Left colon (tissue), 2 donors: ENCODE data around the gene SRSF3. TPM values are rescaled to one million over a fixed set of nuclear protein-coding genes. Genes with fewer than 3 reads are reported as not detected.
"Not testable (repeated sequence)": the region's sequence is repeated elsewhere in the genome, so short reads cannot be mapped to it uniquely, and the experiment has no call there.

ENCODE experiments used
- ATAC-seq: fragments of 200-7000 bp; cut with Tn5 transposase; one replicate; pipeline ENCODE4 v1.9.1; 2020; ENCODE audit warnings: mild to moderate bottlenecking, moderate library complexity
- DNase-seq, 2 donors: peaks; one replicate each; pipeline ENCODE4 v3.0.0-alpha.2; 2020
- intact Hi-C, 2 donors: fragments of 100-400 bp; cut with DNase I in 1 of 2; cut with micrococcal nuclease in 1 of 2; formaldehyde crosslinking; loops; one replicate each; pipeline versions ENCODE4 v1.11.2 to v1.14.0; 2022; cut with DNase I, micrococcal nuclease
- total RNA-seq, 2 donors: library from RNA; stranded (reverse); fragmentation: NEBNext Ultra II Directional; extraction: Animal tissue kit (Norgen Biotek cat#: 25700); gene quantifications; one replicate each; pipeline ENCODE4 v1.2.1, GENCODE V29; 2021
- donor health status: DM: no; HTN: no; CAD: no.
- donor health status: DM: yes; HTN: yes; CAD: no.

Gene SRSF3
- total RNA-seq, 2 donors from 2014 or later, result 178 to 242 TPM

DNA sequence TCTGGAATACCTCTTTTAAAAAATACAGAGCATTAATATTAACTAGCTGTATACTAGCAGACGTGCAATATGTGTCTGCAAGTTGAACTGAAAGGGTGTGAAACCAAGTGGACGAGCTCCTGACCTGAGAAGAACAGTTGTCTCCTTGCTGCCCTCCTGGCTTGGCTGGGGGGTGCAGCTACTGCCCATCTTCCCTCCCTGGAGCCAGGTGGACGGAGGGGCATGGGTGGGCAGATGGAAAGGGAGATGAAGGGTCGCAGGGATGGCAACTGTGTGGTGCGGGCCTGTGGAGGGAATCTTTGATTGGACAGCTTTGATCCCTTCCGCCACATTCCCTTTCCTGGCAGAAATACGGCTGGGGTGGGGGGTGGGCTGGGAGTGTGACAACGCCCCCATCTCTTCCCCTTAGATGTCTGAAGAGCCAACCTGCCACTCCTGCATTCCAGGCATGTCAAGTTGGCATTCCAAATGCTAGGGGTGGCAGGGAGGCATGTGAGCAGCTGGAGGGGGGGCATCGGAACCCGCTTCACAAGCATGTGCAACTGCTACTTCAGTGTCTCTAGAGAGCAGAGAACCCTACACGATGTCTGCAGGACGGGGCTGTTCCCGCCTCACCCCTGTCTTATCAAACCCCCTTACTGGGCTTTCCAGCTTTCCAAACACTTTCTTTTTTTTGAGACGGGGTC is 37.3 kb downstream of the SRSF3 start:
- intact Hi-C loops, result no loop called here
- ATAC-seq, result no peak

DNA sequence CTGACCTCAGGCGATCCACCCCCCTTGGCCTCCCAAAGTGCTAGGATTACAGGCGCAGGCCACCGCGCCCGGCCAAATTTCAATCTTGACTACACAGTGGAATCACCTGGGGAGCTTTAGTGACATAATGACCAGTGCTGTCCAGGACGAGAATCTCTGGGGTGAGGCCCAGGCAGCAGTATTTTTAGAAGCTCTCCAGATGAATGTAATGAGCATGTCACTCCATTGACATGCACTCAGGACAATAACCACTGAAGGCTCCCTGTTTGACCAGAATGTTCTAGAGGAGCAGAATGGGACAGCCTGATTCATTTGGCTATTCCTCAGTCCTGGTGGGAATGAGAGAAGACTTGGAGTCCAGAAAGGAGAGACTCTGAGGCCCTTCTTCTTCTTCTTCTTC is 39.2 kb downstream of the SRSF3 start:
- intact Hi-C loops, result no loop called here
- DNase-seq (no peak), ATAC-seq (peak; percentile 14)

More for the DNA sequence above, 37.3 kb downstream of the SRSF3 start:
- no peak for DNase-seq

DNA sequence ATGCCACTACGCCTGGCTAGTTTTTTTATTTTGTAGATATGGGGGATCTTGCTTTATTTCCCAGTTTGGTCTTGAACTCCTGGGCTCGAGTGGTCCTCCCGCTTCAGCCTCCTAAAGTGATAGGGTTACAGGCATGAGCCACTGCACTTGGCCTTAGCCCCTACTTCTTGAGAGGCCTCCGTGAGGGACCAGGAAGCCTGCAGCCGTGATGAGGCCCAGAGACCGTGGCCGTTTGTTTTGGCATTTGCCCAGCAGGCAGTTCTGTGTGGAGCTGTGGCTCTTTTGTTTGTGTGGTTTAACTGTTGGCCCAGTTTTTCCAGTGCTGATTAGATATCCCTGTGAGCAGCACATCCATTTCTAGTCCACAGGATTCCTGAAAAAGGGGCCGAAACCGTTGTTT is 39.8 kb downstream of the SRSF3 start:
- intact Hi-C loops, result no loop called here
- ATAC-seq (peak; percentile 89), DNase-seq (peak; percentile 74 to 77)

DNA sequence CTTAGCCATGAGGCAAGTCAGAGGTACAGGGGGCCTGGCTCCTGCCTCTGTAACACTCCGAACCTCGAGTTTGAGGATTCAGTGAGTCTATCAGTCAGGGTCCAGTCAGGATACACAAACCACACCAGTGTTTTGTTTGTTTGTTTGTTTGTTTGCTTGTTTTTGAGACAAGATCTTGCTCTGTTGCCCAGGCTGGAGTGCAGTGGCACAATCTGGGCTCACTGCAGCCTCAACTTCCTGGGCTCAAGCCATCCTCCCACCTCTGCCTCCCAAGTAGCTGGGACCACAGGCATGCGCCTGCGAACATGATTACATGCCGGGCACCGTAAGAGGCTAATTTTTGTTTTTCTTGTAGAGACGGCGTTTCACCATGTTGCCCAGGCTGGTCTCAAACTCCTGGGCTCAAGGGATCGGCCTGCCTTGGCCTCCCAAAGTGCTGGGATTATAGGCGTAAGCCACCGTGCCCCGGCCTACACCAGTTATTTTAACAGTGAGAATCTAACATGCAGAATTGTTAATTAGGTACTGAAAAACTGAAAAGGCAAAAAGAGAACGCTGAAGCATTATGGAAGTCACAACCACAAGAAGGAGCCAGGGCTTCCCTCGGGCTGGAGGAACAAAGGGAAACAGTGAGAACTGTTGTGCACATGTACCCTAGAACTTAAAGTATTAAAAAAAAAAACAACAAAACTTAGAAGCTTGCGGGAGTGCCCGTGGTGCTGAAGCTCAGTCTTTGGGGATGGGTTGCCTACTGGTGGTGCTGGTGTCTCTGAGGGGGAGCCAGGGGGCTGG is 40.4 kb downstream of the SRSF3 start:
- no peak for ATAC-seq
- DNase-seq, result no peak
- intact Hi-C loops, result no loop called here

DNA sequence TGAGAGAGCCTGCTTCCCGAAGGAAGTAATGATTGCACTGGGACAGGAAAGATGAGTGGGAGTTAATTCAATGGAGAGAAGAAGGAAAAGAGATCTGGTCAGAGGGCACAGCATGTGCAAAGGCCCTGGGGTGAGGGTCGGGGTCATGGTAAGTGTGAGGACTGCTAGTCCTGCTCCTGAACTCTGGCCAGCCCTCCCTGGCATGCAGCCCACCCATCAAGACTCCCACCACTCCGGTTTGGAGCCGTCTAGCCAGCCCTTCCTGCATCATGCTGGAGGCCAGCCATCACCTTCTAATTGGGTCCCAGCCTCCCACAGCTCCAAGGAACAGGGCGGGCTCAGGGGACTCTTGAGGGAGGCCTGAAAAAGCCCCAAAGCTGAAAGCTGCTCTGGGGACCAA is 42.1 kb downstream of the SRSF3 start:
- intact Hi-C loops, result no loop called here
- no peak for ATAC-seq
- no peak for DNase-seq

DNA sequence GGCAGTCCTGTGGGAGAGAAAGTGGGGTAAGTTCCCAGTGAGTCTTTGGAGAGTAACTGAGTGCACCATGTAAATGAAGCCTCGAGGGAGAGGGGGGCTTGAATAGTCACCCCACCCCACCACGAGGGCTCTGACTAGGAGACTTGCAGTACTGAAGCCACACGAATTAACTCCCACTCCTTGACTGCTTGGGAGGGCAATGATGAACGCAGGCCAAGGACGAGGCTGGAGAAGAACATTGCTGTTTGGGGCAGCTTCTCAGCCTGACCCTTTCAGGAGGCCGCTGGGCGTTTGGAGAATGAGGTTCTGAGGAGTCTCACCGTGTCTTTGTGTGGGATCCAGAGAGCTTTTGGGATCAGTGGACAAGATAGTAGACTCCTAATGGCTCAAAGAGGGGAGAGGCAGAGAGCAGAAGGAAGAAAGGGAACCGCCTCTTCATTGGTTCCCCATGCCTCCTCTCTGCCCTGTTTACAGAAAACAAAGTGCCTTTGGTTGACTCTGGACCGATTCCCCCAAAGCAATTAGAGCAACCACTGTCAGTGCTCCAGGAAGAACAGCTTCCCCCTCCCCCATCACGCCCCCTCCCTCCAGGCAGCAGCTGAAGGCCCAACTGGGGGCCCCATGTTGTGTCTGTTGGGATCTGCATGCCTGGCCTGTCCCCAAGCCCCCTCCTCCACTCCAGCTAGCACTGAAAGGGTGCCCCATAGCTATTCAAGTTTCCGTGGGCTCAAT is 42.7 kb downstream of the SRSF3 start:
- ATAC-seq (no peak), DNase-seq (no peak)
- intact Hi-C loops, result no loop called here

DNA sequence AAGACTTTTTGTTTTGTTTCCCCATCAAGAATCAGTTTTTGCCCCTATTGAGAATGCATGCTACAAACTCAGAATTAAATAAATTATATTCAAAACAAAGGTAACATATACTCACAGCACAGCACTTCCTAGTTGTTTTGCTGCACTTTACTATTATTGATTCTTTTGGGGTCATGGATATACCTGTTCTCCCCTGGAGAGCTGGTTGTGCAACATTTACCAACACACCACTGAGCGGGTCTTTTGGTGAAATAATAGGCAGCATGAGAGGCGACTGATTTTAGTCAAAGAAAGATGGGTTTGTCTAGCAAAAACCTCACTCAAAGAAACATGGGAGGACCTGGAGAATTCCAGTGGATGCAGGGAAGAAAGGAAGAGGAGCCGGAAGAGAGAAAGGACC is 44.4 kb downstream of the SRSF3 start:
- no peak for ATAC-seq
- DNase-seq, result no peak
- intact Hi-C loops, result no loop called here

DNA sequence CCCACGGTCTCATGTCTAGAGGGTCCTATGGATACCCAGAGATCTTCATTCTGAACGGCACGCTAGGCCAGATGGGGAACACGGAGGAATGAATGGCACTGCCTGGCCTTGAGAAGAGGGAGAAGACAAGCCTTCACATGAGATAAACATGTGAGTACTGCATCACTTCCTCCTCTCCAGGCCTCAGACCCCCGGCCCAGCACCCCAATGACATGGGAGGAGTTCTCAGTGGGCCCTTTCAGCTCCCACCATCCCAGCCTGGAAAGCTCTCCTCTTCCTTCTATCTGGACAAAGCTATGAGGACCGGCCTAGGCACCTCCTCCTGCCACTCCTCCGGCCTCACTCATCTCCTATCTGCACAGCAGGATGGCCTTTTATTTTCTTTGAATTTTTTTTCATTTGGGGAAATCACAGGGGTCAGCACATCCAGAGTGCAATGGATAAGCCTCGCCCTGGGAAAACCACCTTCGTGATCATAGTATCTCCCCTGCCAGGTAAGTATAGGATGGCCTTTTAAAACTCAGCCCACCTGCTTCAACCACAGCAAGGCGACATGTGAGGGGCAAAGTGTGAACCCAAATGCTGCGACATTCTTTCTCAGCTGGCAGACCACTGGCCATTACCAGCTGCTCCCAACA is 45.1 kb downstream of the SRSF3 start:
- intact Hi-C loops, result no loop called here
- DNase-seq (no peak), ATAC-seq (no peak)

DNA sequence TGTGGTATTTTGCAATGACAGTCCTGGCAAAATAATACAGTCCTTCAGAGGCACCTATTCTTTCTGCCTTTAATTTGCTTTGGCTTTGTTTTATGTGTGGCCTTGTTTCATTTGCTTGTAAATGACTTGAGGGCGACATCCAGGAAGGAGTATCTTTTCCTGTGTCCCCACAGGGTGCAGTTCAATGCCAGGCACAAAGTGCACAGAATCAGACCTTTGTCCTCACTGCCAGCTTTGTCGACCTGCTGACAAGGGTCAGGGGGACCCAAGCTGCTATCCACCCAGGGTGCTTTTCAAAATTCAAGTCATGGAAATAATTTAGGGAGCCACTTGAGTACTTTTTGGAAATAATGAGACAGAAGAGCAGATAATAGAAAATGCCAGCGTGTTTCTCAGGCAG is 47.4 kb downstream of the SRSF3 start:
- peak; percentile 68 for ATAC-seq
- DNase-seq, result peak in 1 of 2 donors; percentile 71
- intact Hi-C loops, result no loop called here

DNA sequence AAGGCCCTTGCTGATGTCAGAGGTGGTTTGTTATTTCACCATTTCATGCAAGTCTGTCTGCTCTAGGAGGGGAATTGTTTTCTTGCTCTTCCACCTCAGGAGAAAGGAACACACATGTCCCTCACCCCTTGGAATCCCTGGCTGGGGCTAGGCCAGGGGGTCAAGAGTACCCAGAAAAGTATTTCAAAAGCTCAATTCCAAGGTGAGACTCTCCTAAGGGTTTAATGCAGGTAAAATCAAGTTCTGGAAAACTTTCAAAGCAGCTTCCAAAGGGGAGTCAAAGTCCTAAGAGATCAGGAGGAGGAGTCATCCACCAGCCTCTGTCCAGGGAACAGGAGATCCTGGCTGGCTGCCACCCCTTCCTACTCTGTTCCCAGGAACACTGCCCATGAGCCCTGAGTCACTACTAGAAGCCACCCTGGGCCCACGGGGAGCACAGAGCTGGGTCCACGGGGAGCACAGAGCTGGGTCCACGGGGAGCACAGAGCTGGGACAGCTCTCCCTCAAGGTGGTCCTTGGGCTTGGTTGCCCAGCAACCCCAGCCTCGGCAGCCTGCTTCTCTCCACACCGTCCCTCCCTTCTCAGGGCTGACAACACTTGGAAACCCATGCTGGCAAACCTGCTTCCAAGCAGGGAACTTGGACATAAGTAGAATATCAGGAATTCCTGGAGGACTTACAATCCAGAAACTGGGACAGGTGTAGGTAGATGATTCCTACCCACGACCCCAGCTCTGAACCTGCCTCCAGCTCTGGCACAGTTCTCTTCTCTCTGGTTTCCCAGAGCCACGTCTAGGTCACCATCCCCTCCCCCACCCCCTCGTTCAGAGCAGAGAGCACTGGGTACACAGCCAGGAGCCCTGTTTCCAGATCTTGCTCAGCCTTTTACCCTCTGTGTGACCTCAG is 49.0 kb downstream of the SRSF3 start:
- DNase-seq (peak; percentile 95 to 97), ATAC-seq (peak; percentile 94)
- intact Hi-C loops, result no loop called here

DNA sequence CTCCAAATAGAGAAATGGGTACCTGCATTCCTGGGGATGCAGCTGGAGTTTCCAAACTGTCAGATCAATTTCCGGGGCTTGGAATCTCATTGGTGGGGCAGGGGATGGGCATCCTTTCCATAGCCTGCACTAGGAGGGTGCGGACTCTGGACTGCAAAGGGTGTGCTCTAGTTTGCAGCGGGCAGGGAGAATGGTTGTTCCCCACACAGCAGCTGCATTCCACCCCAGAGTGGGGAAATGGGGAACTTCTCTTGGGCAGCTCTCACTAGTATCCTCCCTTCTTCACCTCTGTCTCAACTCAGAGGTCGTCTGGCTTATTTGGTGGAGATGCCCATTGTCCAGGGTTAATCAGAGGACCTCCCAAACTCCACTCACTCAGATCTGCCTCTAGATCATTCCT is 49.8 kb downstream of the SRSF3 start:
- intact Hi-C loops, result no loop called here
- ATAC-seq, result peak; percentile 38

DNA sequence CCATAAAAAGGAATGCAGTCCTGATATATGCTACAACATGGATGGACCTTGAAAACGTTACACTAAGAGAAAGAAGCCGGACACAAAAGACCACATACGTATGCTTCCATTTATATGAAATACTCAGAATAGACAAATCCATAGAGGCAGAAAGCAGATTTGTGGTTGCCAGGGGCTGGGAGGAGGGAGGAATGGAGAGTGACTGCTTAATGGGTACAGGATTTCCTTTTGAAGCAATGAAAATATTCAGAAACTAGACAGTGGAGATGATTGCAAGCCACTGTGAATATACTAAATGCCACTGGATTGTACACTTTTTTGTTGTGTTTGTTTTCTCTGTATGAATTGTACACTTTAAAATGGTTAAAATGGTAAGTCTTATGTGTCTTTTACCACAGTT is 54.9 kb downstream of the SRSF3 start:
- intact Hi-C loops, result no loop called here
- ATAC-seq, result no peak
- no peak for DNase-seq

More for the DNA sequence above, 49.8 kb downstream of the SRSF3 start:
- DNase-seq, result no peak

DNA sequence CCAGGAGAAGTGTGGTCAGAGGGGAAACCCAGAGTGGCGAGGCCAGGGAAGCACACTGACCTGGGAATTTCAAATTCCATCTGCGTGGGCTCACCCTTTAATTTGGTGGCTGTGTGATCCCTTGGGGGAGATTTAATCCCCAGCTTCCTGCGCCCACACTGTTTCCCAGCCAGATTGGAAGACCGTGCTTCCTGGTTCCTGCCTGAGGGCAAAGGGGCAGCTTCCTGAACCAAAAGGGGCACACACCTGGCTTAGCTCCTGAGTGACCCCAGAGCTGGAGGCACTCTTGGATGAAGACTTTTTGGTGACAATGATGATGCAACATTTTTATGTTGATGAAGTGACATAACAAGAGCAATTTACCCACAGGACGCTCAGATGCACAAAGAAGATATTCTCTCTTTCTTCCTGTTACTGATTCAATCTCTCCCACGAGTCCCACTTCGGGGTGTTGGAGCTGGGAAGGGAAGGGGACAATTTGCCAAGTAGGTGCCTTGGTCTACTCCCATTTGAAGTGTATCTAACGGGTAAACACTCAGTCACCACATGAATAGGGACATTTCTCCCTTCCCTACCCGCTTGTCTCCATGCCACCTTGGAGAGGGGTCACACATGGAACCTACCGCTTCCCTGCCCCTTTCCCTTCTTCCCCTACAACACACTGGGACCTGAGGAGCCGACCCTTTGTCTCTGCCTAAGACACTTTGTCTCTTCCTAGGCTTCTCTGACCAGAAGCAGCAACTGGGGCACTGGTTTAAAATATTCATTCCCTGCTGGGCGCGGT is 55.7 kb downstream of the SRSF3 start:
- ATAC-seq, result peak; percentile 13
- no peak for DNase-seq
- intact Hi-C loops, result no loop called here

DNA sequence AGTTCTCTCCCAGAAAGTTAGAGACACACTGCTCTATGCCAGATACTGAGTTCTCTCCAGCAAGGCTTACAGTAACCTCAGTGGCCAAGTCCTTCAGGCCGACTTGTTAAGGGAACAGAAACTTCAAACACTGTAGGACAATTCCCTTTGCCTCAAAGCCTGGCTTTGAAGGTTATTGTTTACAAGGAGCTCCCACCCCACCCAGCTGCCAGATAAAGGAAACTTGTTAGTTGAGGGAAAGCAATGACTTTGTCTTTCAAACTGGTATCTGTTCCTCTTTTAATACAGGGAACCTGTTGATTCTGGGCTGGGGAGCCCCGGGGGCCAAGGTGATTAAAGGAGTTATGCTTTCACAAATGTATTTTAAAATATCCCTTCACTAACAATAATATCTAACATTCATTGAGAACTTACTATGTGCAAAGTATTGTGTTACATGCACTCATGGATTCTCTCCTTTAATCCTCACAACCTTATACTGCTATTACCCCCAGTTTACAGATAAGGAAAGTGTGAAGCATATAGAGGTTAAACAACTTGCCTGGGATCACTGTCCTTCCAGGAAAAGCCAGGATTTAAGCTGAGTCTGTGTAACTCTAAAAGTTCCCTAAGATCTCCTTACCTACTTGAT is 56.8 kb downstream of the SRSF3 start:
- intact Hi-C loops, result no loop called here
- DNase-seq (peak; percentile 50 to 54), ATAC-seq (peak; percentile 64)

DNA sequence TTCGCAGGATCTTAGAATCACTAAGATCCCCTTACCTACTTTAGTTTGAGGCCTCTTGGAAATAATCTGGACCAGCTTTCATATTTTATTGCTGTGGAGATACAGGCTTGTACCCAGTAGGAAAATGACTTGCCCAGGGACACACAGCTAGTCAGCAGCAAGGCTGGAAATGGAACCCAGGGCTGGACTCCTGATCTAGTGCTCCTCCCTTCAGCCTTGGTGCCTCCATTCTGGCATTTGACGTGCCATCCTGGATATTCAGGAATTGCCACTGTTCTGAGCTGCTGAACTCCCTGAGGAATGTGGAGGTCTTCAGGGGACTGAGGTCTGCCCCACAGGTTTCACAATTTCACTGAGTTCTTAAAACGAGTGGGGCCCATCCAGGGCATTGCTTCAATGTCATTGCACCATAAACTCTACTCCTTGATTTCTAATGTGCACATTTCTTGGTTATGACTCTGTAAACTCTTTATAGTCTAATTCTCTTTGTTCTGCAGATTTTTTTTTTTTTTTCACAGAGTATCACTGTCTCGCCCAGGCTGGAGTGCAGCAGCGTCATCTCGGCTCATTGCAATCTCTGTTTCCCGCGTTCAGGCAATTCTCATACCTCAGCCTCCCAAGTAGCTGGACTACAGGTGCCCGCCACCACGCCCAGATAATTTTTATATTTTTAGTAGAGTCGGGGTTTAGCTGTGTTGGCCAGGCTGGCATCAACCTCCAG is 57.7 kb downstream of the SRSF3 start:
- no peak for DNase-seq
- ATAC-seq, result peak; percentile 70
- intact Hi-C loops, result no loop called here

DNA sequence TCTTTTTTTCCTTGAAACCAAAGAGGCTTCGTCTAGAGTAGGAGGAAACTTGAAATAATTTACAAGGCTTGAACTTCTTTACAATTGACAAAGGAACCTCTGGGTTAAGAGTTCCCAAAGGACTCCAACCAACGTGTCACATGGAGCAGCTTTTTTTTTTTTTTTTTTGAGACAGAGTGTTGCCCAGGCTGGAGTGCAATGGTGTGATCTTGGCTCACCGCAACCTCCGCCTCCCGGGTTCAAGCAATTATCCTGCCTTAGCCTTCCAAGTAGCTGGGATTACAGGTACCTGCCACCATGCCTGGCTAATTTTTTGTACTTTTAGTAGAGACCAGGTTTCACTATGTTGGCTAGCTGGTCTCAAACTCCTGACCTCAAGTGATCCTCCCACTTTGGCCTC is 60.3 kb downstream of the SRSF3 start:
- ATAC-seq, intact Hi-C loops: not testable (repeated sequence)

More for the DNA sequence above, 60.3 kb downstream of the SRSF3 start:
- DNase-seq, result not testable (repeated sequence)
